GM19023 (cell line): Measurements from ENCODE around the gene TKTL2.

Experiments
- ATAC-seq: cut with Tn5 transposase; IDR thresholded peaks from one replicate; pipeline ENCODE4 v1.9.1; 2021; ENCODE audit warnings: mild to moderate bottlenecking, moderate library complexity; ENCODE audit not compliant: unreplicated experiment

TKTL2 gene

DNA sequence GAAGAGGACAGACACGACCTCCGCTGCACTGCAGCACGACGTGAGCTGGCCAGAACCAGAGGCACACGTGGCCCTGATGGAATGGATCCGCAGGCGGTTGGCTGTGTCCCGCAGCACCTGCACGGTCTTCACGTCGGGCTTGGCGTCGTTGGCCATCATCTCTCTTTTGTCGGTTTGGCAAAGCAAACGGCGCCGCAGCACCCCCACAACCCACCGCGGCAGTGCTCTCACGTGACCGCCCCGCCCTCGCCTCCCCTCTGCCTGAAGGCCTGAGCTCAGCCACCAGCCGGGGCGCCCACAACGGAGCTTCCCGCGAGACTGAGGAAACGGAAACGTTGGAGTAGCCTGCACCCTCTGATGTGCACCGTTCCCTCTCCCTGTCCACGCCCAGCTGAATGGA lies at the start of gene TKTL2:
TSS of gene TKTL2 (minus strand) at position 179 of the 400 bp plus-strand sequence. CDS start at position 159, 20 bp downstream.
- ATAC-seq, result no peak

GRCh38 chr4:163515198-163515597 lies 41.6 kb upstream of the TKTL2 start:
- ATAC-seq, result no peak

- no peak for ATAC-seq
Measured at GRCh38 chr4:163505374-163505773, 31.8 kb upstream of the TKTL2 start.

GRCh38 chr4:163500586-163500985 lies 27.0 kb upstream of the TKTL2 start:
- ATAC-seq, result no peak

DNA sequence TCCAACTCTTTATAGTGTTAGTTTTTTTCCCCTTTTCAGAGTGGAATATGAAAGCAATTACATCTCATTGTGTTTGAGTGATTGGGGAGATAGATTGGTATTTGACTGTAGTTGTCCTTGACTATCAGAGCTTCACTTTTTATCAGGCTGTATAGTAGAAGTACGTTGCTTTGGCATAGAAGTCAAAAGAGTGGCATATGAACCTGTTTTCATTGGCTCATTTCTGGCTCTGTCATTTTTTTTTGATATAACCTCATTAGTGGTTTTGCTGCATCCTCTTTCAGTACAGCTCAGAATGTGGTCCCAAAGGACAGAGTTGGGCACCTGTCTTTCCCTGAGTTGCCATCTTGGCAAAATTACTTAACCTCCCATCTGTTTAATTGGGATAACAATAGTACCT lies 22.3 kb upstream of the TKTL2 start:
- ATAC-seq, result no peak

GRCh38 chr4:163494360-163495241 lies 21.0 kb upstream of the TKTL2 start, which contains the start of gene TMA16:
TMA16 (plus strand) TSS chr4:163494690; CDS start chr4:163494802, 112 bp downstream.
- ATAC-seq, result peak; percentile 87

DNA sequence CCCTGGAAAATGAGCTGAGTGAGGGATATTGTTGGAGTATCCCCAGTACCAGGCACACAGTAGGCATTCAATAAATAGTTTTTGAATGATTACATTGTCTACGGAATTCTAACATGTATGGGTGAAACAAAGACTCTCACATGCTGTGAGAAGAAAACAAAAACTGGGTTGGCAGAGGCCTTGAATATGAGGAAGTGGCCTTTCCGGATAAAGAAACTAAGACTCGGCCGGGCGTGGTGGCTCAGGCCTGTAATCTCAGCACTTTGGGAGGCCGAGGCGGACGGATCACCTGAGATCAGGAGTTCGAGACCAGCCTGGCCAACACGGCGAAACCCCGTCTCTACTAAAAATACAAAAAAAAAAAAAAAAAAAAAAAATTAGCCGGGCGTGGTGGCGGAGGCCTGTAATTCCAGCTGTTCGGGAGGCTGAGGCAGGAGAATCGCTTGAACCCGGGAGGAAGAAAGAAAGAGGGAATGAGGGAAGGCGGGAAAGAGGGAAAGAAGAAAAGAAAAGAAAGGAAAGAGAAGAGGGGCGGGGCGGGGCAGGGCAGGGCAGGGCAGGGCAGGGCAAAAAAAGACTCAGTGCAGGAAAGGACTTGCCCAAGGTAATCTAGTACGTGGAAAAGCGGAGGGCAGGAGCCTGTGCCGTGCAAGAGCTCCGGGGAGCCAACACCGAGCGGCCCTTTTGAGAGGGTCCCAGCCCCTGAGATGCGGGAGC lies 20.2 kb upstream of the TKTL2 start:
- peak; percentile 24 for ATAC-seq

- no peak for ATAC-seq
Measured at GRCh38 chr4:163492951-163493504, 19.5 kb upstream of the TKTL2 start.

- ATAC-seq, result no peak
Measured at GRCh38 chr4:163489929-163490328, 16.4 kb upstream of the TKTL2 start.

GRCh38 chr4:163486321-163486720 lies 12.8 kb upstream of the TKTL2 start:
- no peak for ATAC-seq

DNA sequence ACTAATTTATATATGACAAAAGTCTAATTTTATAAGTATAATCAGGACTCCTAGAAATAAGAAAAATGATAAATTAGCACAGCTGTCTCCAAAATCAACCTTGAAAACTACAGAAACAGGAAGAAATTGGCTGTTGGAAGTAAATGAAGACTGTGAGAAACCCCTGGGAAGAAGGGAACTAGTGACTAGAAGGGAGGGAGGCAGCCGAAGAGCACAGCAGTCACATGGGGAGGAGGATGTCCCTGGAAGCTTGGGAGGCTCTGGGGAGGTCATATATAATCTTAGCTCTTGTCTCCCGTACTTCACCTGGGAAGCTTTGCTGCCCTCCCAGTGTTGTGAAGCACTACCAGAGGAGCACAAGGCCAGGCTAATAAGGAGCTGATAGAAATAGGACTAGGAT lies 12.0 kb upstream of the TKTL2 start:
- no peak for ATAC-seq

DNA sequence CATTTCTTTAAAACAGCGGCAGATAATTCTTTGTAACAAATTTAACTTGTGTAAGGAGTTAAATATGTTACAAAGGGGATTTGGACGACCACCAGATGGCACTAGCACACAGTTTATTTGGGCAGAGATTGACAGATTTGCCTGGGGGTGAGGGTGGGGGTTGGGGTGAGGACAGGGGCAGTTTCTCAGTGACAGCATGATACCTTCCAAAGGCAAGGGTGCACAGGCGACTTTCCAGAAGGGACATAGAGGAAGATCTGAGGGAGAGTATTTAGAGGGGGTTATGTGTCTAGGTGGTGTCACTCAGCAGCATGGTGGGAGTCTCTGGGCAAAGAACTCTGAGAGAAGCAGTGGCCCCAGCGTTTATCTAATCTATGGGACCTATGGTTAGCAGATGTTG lies 11.4 kb upstream of the TKTL2 start:
- ATAC-seq, result peak; percentile 41

DNA sequence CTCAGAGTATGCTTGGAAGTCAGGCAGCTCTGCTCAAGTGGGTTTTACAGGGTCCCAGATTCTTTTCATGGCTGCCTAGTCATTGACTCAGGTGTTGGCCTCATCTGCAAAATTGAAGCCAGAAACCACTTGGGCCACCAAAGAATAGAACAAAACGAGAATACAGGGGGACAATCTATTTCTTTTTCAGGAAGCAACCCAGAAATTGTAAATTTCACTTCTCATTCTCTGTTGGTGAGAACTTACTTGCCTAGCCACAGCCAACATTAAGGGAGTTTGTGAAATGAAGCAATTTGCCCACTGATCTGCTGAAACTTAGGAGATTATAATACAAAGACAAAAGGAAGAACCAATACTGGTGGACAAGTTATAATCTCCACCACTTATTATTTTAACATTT lies 8.6 kb upstream of the TKTL2 start:
- ATAC-seq, result no peak

DNA sequence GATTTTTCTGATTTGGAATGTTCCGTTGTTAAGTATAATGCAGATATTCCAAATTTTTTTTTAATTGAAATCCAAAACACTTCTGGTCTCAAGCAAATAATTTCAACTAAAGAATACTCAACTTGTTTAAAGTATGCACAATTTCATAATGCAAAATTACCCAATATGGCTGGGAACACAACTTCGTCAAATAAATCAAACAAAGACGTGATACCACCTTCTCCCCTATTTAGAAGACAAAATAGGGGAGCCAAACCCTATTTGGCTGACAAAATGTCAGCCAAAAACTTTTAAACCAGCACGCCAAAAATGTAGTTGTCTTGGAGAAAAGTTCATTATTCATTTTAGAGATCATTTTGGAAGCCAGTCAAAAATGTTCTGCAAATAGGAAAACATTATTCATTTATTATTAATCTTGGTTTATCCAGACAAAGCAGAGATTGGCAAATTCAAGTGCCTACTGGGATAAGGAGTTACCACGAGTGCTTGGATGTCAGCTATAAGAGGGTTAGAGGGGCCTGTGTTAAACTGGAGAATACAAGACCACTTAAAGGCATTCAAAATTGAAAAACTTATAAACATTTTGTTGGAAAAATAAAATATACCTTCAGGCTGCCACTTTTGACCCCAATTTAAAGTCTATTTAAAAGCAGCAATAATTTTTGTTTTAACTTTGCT lies 3.3 kb upstream of the TKTL2 start:
- ATAC-seq, result no peak

GRCh38 chr4:163474027-163474426 lies 473 bp upstream of the TKTL2 start:
- no peak for ATAC-seq

DNA sequence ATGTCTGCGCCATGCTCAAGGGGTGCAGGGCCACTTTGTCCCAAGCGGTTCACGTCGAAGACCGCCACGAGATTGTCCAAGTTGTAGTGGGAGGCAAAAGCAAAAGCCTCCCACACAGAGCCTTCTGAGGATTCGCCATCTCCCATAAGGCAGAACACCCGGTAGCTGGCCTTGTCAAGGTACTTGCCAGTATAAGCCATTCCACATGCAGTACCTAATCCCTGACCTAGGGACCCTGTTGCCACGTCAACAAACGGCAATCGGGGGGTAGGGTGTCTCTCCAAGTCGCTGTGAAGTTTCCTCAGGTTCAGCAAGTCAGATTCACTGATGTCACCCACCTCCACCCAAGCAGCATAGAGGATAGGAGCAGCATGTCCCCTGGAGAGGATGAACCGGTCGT lies 424 bp downstream of the TKTL2 start:
- ATAC-seq, result no peak

GRCh38 chr4:163470391-163470790 lies 3.2 kb downstream of the TKTL2 start:
- no peak for ATAC-seq

DNA sequence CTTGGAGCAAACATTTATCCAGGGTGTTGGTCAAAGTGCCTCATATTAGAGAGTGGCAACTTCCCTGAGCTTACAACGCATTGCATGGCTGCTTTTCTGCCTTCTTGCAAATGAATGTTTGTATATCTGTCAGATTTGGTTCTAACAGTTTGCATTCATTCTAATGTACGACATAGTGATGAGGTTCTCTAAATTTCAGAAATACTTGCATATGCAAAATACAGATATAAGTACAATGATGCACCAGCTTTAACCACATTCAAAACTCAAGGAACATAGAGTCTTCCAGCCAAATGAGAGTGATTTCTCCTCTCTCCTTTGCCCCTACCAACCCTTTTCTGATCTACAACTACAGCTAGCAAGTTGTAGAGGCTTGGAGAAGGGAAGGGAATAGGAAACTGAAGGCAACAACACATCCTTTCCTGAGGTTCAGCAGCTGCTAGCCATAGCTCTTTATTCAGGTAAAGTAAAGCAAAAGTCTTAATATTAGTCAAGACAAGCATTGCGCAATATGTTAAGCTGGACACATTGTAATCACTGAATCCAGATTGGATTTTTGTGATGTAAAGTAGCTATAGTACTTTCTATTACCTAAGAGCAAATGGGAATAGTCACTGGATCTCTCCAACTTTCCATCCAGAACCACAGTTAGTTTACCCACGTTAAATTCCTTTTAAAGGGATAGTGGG lies 6.3 kb downstream of the TKTL2 start:
- ATAC-seq, result no peak

GRCh38 chr4:163462556-163462955 lies 11.0 kb downstream of the TKTL2 start:
- ATAC-seq, result no peak

GRCh38 chr4:163448540-163449203 lies 24.9 kb downstream of the TKTL2 start:
- ATAC-seq, result no peak
